ENCODE measurements around the gene ZFP92.

The ZFP92 gene

DNA sequence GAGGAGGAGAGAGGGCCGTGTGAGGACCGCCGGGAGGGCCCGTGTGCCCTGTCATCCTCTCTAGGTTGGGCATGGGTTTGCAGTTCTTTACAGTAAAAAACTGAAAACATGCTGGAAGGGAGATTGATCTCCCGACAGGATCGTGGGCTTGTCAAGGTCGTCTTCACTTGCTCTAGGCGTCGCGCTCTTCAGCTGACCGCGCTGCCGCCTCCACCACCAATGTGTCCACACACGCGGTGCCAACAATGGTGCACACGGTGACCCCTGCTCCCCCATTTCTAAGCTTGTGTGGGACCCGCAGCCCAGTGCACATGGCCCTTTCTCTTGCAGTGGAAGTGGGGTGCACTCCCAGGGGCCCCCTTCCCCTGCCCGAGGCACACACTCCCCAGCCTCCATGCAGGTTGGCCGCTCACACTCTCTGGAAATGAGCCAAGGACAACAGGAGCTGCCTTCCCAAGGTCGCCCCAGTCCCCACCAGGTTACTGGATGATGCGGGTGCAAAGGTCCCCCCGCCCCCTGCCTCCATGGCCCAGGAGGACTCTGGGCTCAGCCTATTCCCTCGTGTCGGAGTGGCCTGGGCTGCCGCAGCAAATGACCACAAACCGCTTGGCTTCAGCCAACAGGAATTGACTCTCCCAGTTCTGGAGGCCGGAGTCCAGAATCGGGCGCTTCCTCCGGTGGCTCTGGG is 1.7 kb upstream of the ZFP92 start:
- Histone ChIP-seq H3K4me1 (ENCODE audit: control insufficient read depth, insufficient read depth, low read length) (peaks cover 10% of the 10 kb centered on the region), H3K9ac (ENCODE audit: low read length in 2 of 2) (no peak overlapping the region), H3K4me3 (ENCODE audit: low read length in 2 of 2) (no peak overlapping the region), H3K9me3 (ENCODE audit: control insufficient read depth in 2 of 2, low read length in 2 of 2) (no peaks in the 10 kb centered on the region), H3K27me3 (ENCODE audit: control insufficient read depth in 1 of 2, insufficient read depth in 2 of 2, low read length in 2 of 2) (peaks cover 0 to 5% of the 10 kb centered on the region in 2 donors), H3K36me3 (ENCODE audit: control insufficient read depth in 2 of 2, insufficient read depth in 2 of 2, low read length in 2 of 2) (no peaks in the 10 kb centered on the region), H3K27ac (ENCODE audit: low read length) (no peak overlapping the region)

DNA sequence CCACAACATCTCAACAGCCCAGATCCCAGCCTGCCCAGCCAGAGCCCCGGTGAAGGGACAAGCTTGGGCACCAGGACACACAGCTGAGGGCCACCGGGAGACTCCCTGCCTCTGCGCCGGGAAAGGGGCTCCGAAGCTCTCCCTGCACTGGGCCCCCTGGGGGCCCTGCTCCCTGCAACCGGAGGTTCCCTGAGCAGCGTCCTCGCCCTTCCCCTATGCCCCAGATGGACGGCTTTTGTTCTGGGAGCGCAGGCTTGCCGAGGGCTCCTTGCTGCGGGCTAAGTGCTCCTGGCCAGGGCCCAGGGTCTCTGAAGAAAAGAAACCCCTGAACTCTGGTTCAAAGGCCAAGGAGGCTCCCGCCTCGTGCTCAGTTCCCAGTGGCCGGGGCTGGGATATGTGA is 899 bp upstream of the ZFP92 start:
- H3K4me3 ChIP-seq (ENCODE audit: low read length in 2 of 2): no peak overlapping the region
- peaks cover 10% of the 10 kb centered on the region for H3K4me1 ChIP-seq (ENCODE audit: control insufficient read depth, insufficient read depth, low read length)
- no peak overlapping the region for H3K27ac ChIP-seq (ENCODE audit: low read length)
- H3K27me3 ChIP-seq (ENCODE audit: control insufficient read depth in 1 of 2, insufficient read depth in 2 of 2, low read length in 2 of 2): peaks cover 0 to 5% of the 10 kb centered on the region in 2 donors
- H3K9ac ChIP-seq (ENCODE audit: low read length in 2 of 2): no peak overlapping the region
- no peaks in the 10 kb centered on the region for H3K36me3 ChIP-seq (ENCODE audit: control insufficient read depth in 2 of 2, insufficient read depth in 2 of 2, low read length in 2 of 2)
- H3K9me3 ChIP-seq (ENCODE audit: control insufficient read depth in 2 of 2, low read length in 2 of 2): no peaks in the 10 kb centered on the region

DNA sequence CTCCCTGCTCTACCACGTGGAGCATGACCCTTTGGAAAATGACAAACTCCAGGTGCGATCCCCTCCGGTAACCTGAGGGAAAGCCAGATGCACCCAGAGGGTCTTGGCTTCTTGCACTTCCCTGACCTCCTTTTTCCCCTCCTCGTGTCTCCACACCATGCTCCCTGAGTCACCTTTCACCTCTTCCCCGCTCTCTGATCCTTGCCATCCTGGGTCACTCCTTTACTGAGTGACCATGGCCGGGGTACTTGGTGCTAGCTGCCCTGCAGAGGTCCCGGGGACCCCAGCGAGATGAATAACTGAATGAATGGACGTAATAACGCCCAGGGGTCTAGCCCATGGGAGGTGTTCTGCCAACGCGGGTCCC is 401 bp upstream of the ZFP92 start:
- peak overlapping the region; percentile 40 to 65 for H3K4me3 ChIP-seq (ENCODE audit: low read length in 2 of 2)
- no peaks in the 10 kb centered on the region for H3K36me3 ChIP-seq (ENCODE audit: control insufficient read depth in 2 of 2, insufficient read depth in 2 of 2, low read length in 2 of 2)
- H3K9me3 ChIP-seq (ENCODE audit: control insufficient read depth in 2 of 2, low read length in 2 of 2): no peaks in the 10 kb centered on the region
- peaks cover 0 to 8% of the 10 kb centered on the region in 2 donors for H3K27me3 ChIP-seq (ENCODE audit: control insufficient read depth in 1 of 2, insufficient read depth in 2 of 2, low read length in 2 of 2)
- peaks cover 10% of the 10 kb centered on the region for H3K4me1 ChIP-seq (ENCODE audit: control insufficient read depth, insufficient read depth, low read length)
- H3K27ac ChIP-seq (ENCODE audit: low read length): no peak overlapping the region
- H3K9ac ChIP-seq (ENCODE audit: low read length in 2 of 2): peak overlapping the region; percentile 5 to 37

DNA sequence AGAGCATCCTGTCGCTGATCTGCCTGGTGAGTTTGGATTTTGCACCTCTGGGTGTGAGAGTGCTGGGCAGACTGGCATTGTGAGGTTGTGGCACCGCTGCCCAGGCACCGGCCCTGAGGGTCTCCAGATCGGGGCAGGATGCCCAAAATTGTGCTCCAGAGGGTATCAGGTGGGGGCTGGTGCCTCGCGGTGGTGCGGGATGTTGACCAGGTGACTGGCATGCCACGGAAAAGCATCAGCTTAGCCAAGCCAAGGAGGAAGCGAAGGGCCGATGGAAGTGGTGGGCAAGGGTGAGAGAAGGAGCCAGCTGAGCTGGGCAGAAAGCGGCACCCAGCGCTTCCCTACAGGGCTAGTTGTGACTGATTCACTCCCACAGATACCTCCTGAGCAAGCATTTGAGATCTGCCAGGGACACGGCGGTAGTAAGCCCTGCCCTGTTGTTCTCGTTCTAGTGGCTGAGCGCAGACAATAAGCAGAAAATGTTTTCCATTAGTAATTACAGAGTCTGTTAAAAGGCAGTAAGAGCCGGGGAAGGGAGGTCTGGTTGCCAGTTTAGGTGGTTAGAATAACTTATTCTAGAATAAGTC is 809 bp downstream of the ZFP92 start:
- no peaks in the 10 kb centered on the region for H3K9me3 ChIP-seq (ENCODE audit: control insufficient read depth in 2 of 2, low read length in 2 of 2)
- peaks cover 10% of the 10 kb centered on the region for H3K4me1 ChIP-seq (ENCODE audit: control insufficient read depth, insufficient read depth, low read length)
- H3K27me3 ChIP-seq (ENCODE audit: control insufficient read depth in 1 of 2, insufficient read depth in 2 of 2, low read length in 2 of 2): peaks cover 0 to 9% of the 10 kb centered on the region in 2 donors
- no peaks in the 10 kb centered on the region for H3K36me3 ChIP-seq (ENCODE audit: control insufficient read depth in 2 of 2, insufficient read depth in 2 of 2, low read length in 2 of 2)
- H3K9ac ChIP-seq (ENCODE audit: low read length in 2 of 2): peak overlapping the region in 1 of 2 donors; percentile 58
- H3K27ac ChIP-seq (ENCODE audit: low read length): no peak overlapping the region
- H3K4me3 ChIP-seq (ENCODE audit: low read length in 2 of 2): peak overlapping the region; percentile 49 to 65

DNA sequence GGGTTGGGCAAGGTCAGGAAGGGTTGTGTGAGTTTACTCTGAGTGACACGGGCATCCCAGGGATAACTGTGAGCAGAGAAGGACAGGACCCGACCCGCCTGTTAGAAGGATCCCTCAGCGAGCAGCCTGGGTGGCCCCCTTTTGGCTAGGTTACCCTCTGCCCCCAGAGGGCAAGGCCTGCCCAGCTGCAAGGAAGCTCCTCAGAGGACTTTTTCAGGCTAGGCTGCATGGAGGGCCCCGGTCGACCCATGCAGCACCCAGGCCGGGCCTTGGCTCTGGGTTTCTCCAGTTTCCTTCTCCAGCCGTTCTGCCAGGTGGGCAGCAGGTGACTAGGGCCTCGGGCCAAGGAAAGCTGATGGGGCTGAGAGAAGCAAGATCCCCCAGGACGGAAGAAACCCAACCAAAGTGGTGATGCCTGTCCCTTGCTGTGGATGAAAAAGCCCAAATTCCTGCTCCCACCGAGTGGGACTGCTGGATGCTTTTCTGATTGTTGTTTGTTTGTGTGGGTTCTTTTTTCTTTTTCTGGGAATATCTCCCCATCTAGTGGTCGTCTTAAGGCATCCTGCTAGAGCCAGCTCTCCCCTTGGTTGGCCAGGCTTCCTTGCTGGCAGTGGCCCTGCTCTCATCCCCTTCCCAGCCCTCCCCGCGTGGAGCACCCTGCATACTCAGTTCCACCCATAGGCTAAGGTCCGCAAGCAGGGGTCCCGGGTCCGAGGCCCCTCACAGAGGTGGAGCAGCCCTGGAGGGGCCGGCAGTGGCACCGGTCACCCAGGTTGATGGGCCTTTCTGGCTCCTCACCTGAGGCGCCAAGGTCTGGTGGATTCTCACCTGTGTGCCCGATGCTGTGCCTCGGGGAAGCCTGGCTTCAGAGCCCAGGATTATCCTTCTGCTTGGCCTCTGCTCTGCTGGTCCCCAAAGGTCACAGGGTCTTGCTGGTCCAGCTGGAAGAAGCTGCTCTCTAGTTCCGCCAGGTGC is 1.8 kb downstream of the ZFP92 start:
- peak overlapping the region in 1 of 2 donors; percentile 65 for H3K4me3 ChIP-seq (ENCODE audit: low read length in 2 of 2)
- H3K27ac ChIP-seq (ENCODE audit: low read length): no peak overlapping the region
- H3K9ac ChIP-seq (ENCODE audit: low read length in 2 of 2): peak overlapping the region in 1 of 2 donors; percentile 15
- peaks cover 0 to 9% of the 10 kb centered on the region in 2 donors for H3K27me3 ChIP-seq (ENCODE audit: control insufficient read depth in 1 of 2, insufficient read depth in 2 of 2, low read length in 2 of 2)
- peaks cover 10% of the 10 kb centered on the region for H3K4me1 ChIP-seq (ENCODE audit: control insufficient read depth, insufficient read depth, low read length)
- H3K36me3 ChIP-seq (ENCODE audit: control insufficient read depth in 2 of 2, insufficient read depth in 2 of 2, low read length in 2 of 2): no peaks in the 10 kb centered on the region
- no peaks in the 10 kb centered on the region for H3K9me3 ChIP-seq (ENCODE audit: control insufficient read depth in 2 of 2, low read length in 2 of 2)

DNA sequence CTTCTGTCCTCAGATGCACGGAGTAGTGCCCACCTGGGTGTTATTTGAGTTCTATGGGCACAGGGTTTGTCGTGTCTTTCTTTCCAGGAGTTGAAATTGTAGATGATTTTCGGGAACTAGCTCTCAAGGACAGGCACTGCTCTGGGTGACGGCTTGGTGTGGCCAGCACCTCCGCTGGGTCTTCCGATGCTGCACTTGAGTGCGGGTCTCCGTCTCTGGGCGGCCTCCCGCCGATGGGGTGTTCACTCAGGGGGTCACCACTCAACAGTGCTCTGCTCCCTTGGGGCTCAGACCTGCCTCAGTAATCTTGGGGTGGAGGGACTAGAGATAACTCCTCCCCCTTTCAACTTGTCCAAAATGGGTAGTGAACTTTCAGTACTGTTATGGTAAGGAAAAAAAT is 2.5 kb downstream of the ZFP92 start:
- Histone ChIP-seq H3K36me3 (ENCODE audit: control insufficient read depth in 2 of 2, insufficient read depth in 2 of 2, low read length in 2 of 2) (no peaks in the 10 kb centered on the region), H3K4me1 (ENCODE audit: control insufficient read depth, insufficient read depth, low read length) (peaks cover 10% of the 10 kb centered on the region), H3K27me3 (ENCODE audit: control insufficient read depth in 1 of 2, insufficient read depth in 2 of 2, low read length in 2 of 2) (peaks cover 0 to 9% of the 10 kb centered on the region in 2 donors), H3K27ac (ENCODE audit: low read length) (no peak overlapping the region), H3K4me3 (ENCODE audit: low read length in 2 of 2) (no peak overlapping the region), H3K9ac (ENCODE audit: low read length in 2 of 2) (no peak overlapping the region), H3K9me3 (ENCODE audit: control insufficient read depth in 2 of 2, low read length in 2 of 2) (no peaks in the 10 kb centered on the region)

DNA sequence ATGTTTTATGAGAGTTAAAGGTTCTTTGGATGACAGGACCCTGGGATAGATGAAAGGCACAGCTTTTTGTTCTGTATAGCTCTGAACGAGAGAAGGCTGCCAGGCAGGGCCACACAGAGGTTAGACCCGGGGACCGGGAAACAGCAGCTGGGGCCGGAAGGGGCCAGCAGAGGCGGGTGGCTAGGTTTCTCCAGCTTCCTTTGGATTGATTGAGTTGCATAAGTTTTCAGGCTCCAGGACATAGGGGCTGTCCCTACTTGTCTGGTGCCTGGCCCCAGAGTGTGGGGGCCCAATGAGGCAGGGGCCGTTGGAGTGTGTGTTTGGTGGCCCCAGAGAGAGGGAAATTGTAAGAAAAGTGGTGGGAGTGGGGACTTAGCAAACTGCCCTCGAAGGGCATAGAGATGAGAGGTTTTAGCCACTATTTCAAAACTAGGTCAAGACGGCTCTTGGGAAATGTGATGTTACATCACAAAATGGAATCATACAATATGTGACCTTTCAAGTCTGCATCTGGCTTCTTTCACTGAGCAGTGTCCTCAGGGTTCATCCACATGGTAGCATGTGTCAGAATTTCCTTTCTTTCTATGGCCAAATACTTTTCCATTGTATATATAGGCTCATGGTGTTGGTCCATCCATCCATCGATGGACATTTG is 3.7 kb downstream of the ZFP92 start:
- Histone ChIP-seq H3K9me3 (ENCODE audit: control insufficient read depth in 2 of 2, low read length in 2 of 2) (no peaks in the 10 kb centered on the region), H3K27me3 (ENCODE audit: control insufficient read depth in 1 of 2, insufficient read depth in 2 of 2, low read length in 2 of 2) (peaks cover 0 to 12% of the 10 kb centered on the region in 2 donors), H3K36me3 (ENCODE audit: control insufficient read depth in 2 of 2, insufficient read depth in 2 of 2, low read length in 2 of 2) (no peaks in the 10 kb centered on the region), H3K4me3 (ENCODE audit: low read length in 2 of 2) (no peak overlapping the region), H3K4me1 (ENCODE audit: control insufficient read depth, insufficient read depth, low read length) (peaks cover 10% of the 10 kb centered on the region), H3K27ac (ENCODE audit: low read length) (no peak overlapping the region), H3K9ac (ENCODE audit: low read length in 2 of 2) (no peak overlapping the region)

DNA sequence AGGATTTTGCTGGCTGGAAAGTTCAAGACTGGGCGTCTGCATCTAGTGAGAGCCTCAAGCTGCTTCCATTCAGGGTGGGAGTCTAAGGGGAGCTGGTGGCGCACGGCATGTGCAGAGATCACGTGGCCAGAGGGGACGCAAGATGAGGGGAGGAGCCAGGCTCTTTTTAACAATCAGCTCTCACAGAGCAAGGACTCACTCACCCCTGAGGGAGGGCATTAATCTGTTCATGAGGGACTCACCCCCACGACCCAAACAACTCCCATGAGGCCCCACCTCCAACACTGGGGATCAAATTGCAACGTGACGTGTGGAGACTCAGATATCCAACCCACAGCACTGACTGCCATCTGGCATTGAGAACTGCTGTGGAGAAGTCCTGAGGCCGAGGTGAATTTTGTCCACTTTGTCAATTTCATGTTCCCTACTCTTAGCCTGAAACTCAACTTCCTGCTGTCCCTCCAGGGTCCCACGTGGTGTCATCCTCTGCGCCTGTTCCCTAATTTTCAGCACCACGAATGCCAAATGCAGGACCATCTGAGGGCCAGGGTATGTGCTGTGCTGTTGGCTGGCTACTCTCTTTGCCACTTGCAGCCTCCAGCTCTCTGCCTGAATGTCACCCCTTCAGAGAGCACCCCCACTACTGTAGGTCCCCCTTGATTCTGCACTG is 5.6 kb downstream of the ZFP92 start:
- no peaks in the 10 kb centered on the region for H3K36me3 ChIP-seq (ENCODE audit: control insufficient read depth in 2 of 2, insufficient read depth in 2 of 2, low read length in 2 of 2)
- H3K9ac ChIP-seq (ENCODE audit: low read length in 2 of 2): no peak overlapping the region
- no peak overlapping the region for H3K4me3 ChIP-seq (ENCODE audit: low read length in 2 of 2)
- no peaks in the 10 kb centered on the region for H3K9me3 ChIP-seq (ENCODE audit: control insufficient read depth in 2 of 2, low read length in 2 of 2)
- no peak overlapping the region for H3K27ac ChIP-seq (ENCODE audit: low read length)
- H3K4me1 ChIP-seq (ENCODE audit: control insufficient read depth, insufficient read depth, low read length): peaks cover 8% of the 10 kb centered on the region
- H3K27me3 ChIP-seq (ENCODE audit: control insufficient read depth in 1 of 2, insufficient read depth in 2 of 2, low read length in 2 of 2): peaks cover 0 to 12% of the 10 kb centered on the region in 2 donors

DNA sequence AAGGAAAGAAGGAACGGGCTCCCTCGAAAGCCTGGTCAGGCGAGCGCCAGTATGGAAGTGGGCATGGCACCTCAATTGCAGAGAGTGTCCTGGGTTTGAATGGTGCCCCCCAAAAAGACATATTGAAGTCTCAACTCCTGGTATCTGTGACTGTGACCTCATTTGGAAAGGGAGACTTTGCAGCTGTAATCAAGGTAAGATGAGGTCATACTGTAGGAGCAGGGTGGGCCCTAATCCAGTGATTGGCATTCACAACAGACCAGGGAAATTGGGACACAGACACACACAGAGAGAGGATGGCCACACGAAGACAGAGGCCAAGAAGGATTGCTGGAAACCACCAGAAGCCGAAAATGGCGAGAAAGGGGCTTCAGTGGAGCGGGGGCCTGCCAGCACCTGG is 6.4 kb downstream of the ZFP92 start:
- Histone ChIP-seq H3K9ac (ENCODE audit: low read length in 2 of 2) (no peak overlapping the region), H3K36me3 (ENCODE audit: control insufficient read depth in 2 of 2, insufficient read depth in 2 of 2, low read length in 2 of 2) (no peaks in the 10 kb centered on the region), H3K4me3 (ENCODE audit: low read length in 2 of 2) (no peak overlapping the region), H3K9me3 (ENCODE audit: control insufficient read depth in 2 of 2, low read length in 2 of 2) (no peaks in the 10 kb centered on the region), H3K27me3 (ENCODE audit: control insufficient read depth in 1 of 2, insufficient read depth in 2 of 2, low read length in 2 of 2) (peaks cover 0 to 12% of the 10 kb centered on the region in 2 donors), H3K4me1 (ENCODE audit: control insufficient read depth, insufficient read depth, low read length) (peaks cover 4% of the 10 kb centered on the region), H3K27ac (ENCODE audit: low read length) (no peak overlapping the region)

All from stomach smooth muscle (tissue), 2 donors.